Skeletal muscle satellite cell (primary cell): ENCODE measurements around the gene USP7.

Experiments
- H3K27me3 ChIP-seq: 2 replicates; pipeline ENCODE4 v1.7.0; 2013; ENCODE audit warnings: low read length; ENCODE audit not compliant: control insufficient read depth, insufficient read depth
- H3K36me3 ChIP-seq: 2 replicates; pipeline ENCODE4 v1.7.0; 2013; ENCODE audit warnings: mild to moderate bottlenecking, control low read depth, low read length; ENCODE audit not compliant: insufficient read depth
- H3K4me1 ChIP-seq: 2 replicates; pipeline ENCODE4 v1.7.0; 2013; ENCODE audit warnings: low read length; ENCODE audit not compliant: control insufficient read depth, insufficient read depth
- H3K4me2 ChIP-seq: 2 replicates; pipeline ENCODE4 v1.7.0; 2013; ENCODE audit warnings: mild to moderate bottlenecking, low read length
- H3K4me3 ChIP-seq: 2 replicates; pipeline ENCODE4 v1.7.0; 2013; ENCODE audit warnings: low read length
- H3K9ac ChIP-seq: 2 replicates; pipeline ENCODE4 v1.7.0; 2013; ENCODE audit warnings: mild to moderate bottlenecking, low read depth, low read length, moderate library complexity
- H3K9me3 ChIP-seq: replicated peaks from 2 replicates; pipeline ENCODE4 v1.7.0; 2013; ENCODE audit warnings: mild to moderate bottlenecking, control low read depth, low read length

Gene USP7

GRCh38 chr16:8949536-8950418 lies 13.9 kb downstream of the USP7 start:
- no peaks in the 10 kb centered on the region for H3K36me3 ChIP-seq
- H3K4me2 ChIP-seq, result no peak overlapping the region
- no peak overlapping the region for H3K4me3 ChIP-seq
- no peaks in the 10 kb centered on the region for H3K27me3 ChIP-seq
- H3K9me3 ChIP-seq, result no peaks in the 10 kb centered on the region
- no peak overlapping the region for H3K9ac ChIP-seq
- no peaks in the 10 kb centered on the region for H3K4me1 ChIP-seq

- no peaks in the 10 kb centered on the region for H3K36me3 ChIP-seq
- H3K4me1 ChIP-seq, result peaks cover 9% of the 10 kb centered on the region
- H3K4me3 ChIP-seq, result no peak overlapping the region
- no peaks in the 10 kb centered on the region for H3K27me3 ChIP-seq
- H3K4me2 ChIP-seq, result no peak overlapping the region
- H3K9ac ChIP-seq, result no peak overlapping the region
- no peaks in the 10 kb centered on the region for H3K9me3 ChIP-seq
Observed at GRCh38 chr16:8948831-8949230, 14.9 kb downstream of the USP7 start.

- no peaks in the 10 kb centered on the region for H3K27me3 ChIP-seq
- no peak overlapping the region for H3K9ac ChIP-seq
- H3K4me2 ChIP-seq, result no peak overlapping the region
- H3K9me3 ChIP-seq, result no peaks in the 10 kb centered on the region
- no peak overlapping the region for H3K4me3 ChIP-seq
- no peaks in the 10 kb centered on the region for H3K36me3 ChIP-seq
- peaks cover 9% of the 10 kb centered on the region for H3K4me1 ChIP-seq
Observed at GRCh38 chr16:8948069-8948593, 15.6 kb downstream of the USP7 start.

- Histone ChIP-seq H3K9me3 (no peaks in the 10 kb centered on the region), H3K9ac (no peak overlapping the region), H3K27me3 (no peaks in the 10 kb centered on the region), H3K4me1 (peaks cover 9% of the 10 kb centered on the region), H3K4me2 (no peak overlapping the region), H3K36me3 (no peaks in the 10 kb centered on the region), H3K4me3 (no peak overlapping the region)
Observed at GRCh38 chr16:8946544-8946943, 17.2 kb downstream of the USP7 start.

- H3K9ac ChIP-seq, result no peak overlapping the region
Observed at GRCh38 chr16:8945626-8946296, 17.9 kb downstream of the USP7 start.

GRCh38 chr16:8943966-8944759 lies 19.5 kb downstream of the USP7 start:
- no peak overlapping the region for H3K9ac ChIP-seq
- H3K27me3 ChIP-seq, result no peaks in the 10 kb centered on the region
- H3K36me3 ChIP-seq, result no peaks in the 10 kb centered on the region
- no peak overlapping the region for H3K4me3 ChIP-seq
- peak overlapping the region; percentile 18 for H3K4me2 ChIP-seq
- H3K9me3 ChIP-seq, result no peaks in the 10 kb centered on the region
- peaks cover 9% of the 10 kb centered on the region for H3K4me1 ChIP-seq

More at GRCh38 chr16:8945626-8946296, 17.9 kb downstream of the USP7 start:
- H3K36me3 ChIP-seq, result no peaks in the 10 kb centered on the region
- H3K4me3 ChIP-seq, result no peak overlapping the region
- H3K4me2 ChIP-seq, result no peak overlapping the region
- H3K27me3 ChIP-seq, result no peaks in the 10 kb centered on the region
- no peaks in the 10 kb centered on the region for H3K9me3 ChIP-seq
- peaks cover 9% of the 10 kb centered on the region for H3K4me1 ChIP-seq

GRCh38 chr16:8943001-8943763 lies 20.5 kb downstream of the USP7 start:
- Histone ChIP-seq H3K27me3 (no peaks in the 10 kb centered on the region), H3K4me1 (peaks cover 9% of the 10 kb centered on the region), H3K9ac (no peak overlapping the region), H3K4me2 (no peak overlapping the region), H3K4me3 (no peak overlapping the region), H3K36me3 (no peaks in the 10 kb centered on the region), H3K9me3 (no peaks in the 10 kb centered on the region)

GRCh38 chr16:8941718-8942344 lies 21.9 kb downstream of the USP7 start:
- no peak overlapping the region for H3K4me3 ChIP-seq
- no peak overlapping the region for H3K9ac ChIP-seq
- peaks cover 9% of the 10 kb centered on the region for H3K4me1 ChIP-seq
- H3K36me3 ChIP-seq, result no peaks in the 10 kb centered on the region
- no peaks in the 10 kb centered on the region for H3K27me3 ChIP-seq
- no peak overlapping the region for H3K4me2 ChIP-seq
- H3K9me3 ChIP-seq, result no peaks in the 10 kb centered on the region

- Histone ChIP-seq H3K9me3 (no peaks in the 10 kb centered on the region), H3K9ac (no peak overlapping the region), H3K4me3 (no peak overlapping the region), H3K27me3 (no peaks in the 10 kb centered on the region), H3K36me3 (no peaks in the 10 kb centered on the region), H3K4me1 (no peaks in the 10 kb centered on the region), H3K4me2 (no peak overlapping the region)
Observed at GRCh38 chr16:8937803-8938202, 25.9 kb downstream of the USP7 start.

GRCh38 chr16:8936421-8936820 lies 27.3 kb downstream of the USP7 start:
- H3K9me3 ChIP-seq, result no peaks in the 10 kb centered on the region
- H3K36me3 ChIP-seq, result no peaks in the 10 kb centered on the region
- H3K4me3 ChIP-seq, result no peak overlapping the region
- no peak overlapping the region for H3K4me2 ChIP-seq
- H3K9ac ChIP-seq, result no peak overlapping the region
- no peaks in the 10 kb centered on the region for H3K27me3 ChIP-seq
- H3K4me1 ChIP-seq, result no peaks in the 10 kb centered on the region
